Non-pigmented ciliary epithelial cell (primary cell): ENCODE data around the gene RAP1GAP.

Experiments
- DNase-seq: peaks from one replicate; pipeline ENCODE4 v3.0.0-alpha.2; 2010; ENCODE audit warnings: low read depth

RAP1GAP gene

DNA sequence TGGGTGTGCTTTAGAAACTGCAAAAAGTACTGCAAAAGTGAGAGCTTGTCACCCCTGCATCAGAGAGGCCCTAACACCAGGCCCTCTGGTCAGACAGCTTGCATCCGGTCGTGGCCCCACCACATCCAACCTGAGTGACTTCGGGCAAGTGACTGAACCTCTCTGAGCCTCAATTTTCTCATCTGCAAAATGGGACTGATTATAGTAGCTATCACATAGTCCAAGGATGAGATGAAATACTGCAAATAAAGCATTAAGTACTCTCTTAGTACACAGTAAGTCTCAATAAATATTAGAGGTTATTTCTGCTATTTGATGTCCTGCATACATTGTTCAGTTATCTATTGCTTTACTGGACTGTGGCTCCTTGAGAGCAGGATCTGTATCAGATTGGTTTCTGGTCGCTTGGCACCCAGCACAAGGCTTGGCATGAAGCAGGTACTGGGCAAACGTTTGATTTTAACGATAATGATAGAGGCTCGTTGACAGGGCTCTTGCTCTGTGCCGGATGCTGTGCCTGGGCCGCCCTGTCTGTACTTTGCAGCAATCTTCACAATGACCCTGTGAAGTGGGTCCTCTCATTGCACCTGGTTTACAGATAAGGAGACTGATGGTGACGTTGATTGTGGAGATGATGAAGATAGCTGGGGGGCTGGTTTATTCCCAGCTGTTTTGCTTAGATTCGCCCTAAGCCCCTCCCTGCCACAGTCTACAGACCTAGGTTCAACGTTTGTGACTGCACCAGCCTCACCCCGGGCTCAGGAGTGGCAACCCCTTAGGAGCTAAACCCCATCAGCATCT, 43.6 kb downstream of the RAP1GAP start:
- DNase-seq: no peak

DNA sequence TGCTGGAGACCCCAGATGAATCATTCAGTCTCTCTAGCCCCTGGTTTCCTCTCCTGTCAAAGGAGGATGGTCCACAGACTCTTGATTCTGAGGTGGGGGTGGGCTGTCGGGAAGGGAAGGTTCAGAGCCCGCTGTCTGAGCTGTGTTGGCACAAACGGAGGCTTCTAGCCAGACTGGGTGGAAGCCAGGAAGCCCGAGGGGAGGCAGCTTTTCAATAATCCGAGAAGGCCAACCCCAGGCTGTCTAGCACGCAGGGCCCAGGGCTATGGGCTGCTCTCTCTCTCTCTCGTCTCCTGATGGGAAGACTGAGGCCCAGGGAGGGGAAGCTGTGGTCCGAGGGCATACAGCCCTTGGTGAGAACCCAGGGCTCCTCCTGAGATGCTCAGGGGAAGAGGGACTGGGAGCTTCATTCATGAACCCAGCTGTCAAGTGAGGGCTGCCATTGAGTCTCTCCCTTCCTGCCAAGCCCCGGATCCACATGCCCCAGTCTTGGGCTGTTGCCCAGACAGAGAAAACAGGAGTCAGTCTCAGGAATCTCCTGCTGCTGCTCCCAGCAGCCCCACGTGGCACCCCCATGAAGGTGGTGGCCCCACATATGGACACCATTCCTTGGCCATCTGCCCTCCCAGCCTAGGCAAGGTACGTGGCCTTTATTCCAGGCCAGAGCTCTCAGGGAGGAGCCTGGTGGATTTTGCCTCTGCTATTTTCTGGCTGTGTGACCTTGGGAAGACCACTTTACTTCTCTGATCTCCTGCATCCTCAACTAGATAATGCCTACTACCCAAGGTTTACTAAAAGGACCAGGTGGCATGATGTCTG, 44.4 kb downstream of the RAP1GAP start:
- DNase-seq: no peak

DNA sequence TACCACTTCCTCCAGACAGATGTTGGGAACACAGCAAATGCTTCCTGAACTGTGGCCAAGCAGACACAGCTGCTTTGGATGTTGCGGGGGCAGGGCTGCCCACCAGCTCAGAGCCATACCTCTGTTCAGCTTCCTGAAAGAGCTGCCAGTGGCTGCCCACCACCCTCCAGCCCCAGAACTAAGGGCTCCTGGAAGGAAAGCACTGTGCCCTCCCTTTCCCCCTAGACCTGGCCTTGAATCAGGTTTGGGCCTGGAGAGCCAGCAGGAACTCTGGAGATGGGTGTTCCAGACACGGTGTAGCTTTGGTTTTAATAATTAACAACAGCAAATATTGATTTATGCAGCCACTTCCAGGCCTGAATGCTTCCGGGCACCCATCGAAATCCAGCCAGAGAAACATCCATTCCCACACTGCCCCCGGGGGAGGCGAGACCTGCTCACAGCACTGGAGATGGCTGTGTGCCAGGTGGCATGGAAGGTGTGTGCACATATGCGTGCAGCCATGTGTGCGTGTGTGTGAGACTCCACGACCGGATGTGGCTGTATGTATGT, 45.7 kb downstream of the RAP1GAP start:
- no peak for DNase-seq

DNA sequence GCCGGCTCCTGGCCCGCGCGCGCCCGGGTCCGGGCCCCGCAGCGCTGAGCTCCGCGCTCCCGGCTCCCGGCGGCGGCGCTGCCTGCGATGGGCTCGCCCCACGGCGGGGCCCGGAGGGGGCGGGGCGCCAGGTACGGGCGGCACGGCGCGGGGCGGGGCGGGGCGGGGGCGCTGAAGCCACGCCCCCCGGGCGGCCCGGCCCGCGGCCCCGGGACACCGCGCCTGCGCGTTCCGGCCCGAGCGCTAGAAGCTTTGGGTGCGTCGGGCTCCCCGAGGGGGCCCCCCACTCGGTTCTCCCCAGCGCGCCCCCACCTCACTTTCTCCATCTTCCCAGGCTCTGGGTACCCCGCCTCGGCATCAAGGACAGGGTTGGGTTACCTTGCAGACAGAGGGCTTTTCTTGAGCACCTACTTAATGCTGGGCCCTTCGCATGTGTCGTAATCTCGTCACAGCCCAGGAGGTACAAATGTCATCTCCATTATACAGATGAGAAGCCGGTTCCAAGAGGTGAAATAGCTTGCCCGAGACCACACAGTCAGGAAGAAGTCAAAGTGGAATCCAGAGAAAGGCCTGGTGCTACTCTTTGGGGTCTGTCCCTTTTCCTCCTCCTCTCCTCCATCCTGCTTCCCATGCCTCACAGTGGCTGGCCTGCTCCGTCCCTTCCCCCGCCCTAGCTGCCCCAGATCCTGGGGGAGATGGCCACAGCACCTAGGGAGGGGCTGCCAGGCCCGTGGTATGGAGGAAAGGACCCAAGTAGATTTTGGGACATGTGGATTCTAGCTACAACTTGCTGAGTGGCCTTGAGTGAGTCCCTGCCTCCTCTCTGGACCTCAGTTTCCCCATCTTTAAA, 46.5 kb downstream of the RAP1GAP start:
- DNase-seq: no peak

DNA sequence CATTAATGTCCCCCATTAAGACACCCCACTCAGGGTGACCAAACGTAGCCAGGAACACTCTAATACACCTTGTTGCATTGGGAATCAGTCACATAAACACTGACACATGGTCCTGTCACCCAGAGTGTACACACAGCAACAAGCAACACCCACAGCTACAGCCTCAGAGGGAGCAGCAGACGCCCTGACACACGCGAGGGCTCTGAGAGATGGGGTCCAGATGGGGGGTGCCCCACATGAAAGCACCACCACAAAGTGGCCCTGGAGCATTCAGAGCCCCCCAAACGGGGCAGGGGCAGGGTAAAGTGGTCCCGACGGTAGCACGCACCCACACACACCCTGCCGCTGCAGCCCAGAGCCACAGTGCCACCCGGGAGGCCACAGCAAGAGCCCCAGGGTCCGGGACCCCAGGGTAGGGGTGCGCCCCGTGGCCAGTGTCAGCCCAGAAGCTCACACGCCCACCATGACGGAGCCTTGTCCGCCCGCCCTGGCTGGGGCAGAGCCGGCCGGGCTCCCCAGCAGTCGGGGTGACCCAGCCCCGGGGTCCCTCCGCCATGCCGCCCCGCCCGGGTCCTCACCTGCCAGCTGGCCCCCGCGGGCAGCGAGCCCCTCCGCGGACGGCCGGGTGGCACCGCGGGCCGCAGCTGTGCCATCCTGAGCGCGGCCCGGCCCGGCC, 47.3 kb downstream of the RAP1GAP start:
- no peak for DNase-seq

DNA sequence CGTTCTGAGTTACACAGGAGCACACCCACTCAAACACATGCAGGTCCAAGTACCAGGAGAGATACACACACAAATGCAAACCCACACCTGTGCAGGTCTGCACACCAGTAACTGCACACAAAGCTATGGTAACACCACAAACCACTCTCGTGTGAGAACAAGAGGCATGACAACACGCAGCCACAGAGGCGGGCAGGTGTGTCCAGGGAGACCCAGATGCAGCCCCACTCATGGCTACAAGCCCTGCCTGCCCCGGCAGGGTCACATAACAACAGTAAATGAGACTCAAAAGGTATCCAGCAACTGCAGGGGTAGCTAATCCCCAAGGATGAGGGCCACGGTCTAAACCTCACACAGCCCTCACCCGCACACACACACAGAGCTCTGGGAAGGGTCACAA, 48.1 kb downstream of the RAP1GAP start:
- no peak for DNase-seq

DNA sequence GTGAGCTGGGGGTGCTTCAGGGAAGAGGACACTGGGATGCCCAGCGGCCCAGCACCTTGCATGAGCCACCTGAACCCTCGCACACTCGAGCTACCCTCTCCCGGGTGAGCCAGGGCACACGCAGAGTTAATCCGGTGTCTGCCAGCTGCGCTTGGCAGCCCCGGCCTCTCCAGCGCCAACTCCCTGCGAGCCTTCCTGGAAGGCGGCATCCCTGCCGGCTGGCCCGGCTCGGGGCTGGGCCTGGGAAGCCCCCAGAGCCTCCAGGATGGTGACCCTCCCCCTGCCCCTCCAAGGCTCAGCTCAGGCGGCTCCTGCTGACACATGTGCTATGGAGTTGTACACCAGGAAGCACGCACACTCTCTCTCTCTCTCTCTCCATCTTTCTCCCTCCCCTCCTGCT, 48.7 kb downstream of the RAP1GAP start:
- no peak for DNase-seq

DNA sequence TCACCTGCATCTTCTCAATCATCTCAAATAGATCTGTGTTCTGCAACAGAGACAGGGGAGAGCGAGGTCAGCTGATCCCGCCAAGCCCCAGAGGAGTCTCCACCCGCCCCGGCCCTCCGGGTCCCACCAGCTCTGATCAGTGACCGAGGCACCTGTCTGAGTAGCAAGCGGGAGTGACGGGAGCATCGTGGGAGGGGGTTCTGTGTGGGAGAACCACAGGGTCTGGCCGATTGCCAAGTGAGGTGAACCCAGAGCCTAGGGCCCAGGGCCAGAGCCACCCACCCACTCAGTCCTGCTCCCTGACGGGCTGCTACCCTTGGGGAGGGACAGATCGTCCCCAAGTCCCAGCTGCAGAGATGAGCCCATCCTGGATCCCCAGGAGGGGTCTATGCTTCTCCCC, 49.1 kb downstream of the RAP1GAP start:
- DNase-seq: no peak

DNA sequence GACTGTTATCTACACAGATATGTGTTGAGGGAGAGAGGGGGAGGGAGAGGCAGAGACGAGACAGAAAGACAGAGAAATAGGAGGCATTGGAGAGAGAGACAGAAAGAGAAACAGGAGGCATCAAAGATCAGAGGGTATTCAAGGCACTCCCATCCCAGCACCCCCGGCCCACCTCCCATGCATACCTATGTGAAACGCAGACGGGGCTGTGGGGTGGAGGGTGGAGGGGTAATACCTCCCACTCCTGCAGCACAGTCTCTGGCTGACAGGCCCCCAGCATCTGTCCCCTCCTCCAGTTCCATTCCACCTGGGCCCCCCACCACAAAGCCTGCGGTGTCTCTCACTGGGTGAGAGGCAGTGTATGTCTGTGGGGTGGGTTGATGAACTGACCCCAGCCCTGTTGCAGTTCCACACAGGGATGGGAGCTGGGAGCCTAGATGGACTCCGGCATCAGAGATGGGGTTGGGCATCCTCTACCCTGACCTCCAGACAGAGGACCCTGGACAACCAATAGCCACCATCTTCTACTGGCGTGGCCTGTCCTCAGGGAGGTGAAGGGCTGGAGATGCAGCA, 49.7 kb downstream of the RAP1GAP start:
- no peak for DNase-seq

DNA sequence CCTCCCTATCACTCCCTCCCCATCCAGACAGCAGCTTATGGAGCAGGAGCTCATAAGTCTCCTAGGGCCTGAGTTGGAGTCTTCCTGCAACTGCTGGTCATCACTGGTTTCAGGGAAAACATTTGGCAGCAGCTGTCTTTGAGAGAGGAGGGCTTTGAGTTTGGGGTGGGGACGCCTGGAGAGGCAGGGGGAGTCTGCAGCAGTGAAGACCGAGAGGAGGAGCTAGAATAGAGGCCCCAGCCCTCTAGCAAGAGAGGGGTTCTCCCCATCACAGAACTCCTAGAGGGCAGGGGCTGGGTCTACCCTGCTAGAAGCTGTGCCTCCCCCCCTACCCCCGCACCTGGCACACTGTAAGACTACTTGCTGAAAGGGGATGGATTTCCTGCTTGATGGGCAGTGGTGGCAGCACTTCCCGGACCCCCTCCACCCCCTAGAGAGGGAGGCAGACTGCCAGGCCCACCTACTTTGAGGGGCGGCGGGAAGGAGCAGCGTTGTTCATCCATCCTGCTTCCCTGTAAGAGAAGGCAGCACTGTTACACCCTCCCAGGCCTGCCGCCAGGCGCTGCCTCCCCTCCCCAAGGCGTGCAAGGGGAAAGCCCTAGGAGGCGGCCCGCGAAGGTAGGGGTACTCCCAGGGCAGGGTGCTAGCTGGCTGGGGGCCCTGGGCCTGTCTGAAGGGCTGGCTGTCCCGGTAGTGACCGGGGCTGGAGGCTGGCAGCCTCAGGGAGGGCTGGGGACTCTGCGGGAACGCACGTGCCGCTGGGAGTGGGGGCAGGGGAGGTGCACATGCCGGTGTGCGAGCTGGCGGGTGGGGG, 50.4 kb downstream of the RAP1GAP start:
- no peak for DNase-seq

DNA sequence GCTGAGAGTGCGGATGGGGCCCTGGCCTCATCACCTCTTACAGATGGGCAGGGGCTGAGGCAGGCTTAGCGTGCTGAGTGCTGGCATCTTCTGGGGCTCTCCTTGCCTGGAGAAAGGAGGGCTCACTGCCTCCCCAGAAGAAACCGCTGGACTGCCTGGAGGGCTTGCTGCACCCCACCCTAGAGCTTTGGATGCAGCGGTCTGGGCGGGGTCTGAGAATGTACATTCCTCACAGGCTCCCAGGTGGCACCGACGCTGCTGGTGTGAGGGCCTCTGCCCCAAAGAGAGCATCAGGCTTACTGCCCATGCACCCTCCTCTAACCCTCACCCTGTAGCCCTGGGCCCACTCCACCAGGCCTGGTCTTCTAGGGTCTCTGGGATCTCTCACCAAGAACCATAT, 51.1 kb downstream of the RAP1GAP start:
- DNase-seq: no peak

DNA sequence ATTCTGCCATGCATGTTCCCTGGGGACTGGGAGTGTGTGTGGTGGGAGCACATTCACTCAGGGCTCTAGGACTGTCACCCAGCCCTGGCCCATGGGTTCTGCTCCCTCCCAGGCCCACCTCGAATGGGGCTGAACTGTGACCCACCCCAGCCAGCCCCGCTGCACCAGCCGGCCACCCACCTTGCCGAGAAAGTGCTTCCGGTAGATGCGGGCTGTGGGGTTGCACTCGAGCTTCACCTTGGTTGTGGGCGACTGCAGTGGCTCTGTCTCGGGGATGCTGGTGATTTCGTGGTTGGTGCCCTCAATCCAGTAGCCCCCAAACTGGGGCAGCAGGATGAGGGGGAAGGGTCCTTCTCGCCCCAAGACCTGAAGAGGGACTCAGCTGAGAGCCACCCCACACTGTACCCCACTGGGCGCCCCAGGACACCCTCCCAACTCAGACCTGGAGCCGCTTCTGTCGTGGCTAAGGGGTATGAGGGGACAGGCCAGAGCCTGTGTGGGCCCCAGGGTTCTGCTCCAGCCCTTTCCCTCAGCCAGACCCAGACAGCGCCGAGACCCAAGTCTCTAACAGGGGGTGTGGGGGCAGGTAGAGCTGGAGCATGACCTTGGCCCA, 51.9 kb downstream of the RAP1GAP start:
- no peak for DNase-seq

DNA sequence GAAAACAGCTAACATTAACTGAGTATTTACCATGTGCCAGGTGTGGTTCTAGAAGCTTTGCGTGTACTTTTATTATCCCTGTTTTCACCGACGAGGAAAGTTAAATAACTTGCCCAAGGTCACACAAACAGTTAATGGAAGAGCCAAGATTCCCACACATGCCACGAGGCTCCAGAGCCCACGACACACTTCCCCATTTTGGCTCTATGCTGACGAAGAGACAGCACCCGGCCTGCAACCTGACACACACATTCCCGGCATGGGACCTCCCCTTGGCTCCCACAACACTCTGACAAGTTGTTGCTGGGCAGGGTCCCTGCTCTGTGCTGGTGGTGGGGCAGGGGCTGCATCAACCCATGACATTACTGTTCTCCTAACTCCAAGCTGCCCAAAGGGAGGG, 52.8 kb downstream of the RAP1GAP start:
- DNase-seq: no peak

DNA sequence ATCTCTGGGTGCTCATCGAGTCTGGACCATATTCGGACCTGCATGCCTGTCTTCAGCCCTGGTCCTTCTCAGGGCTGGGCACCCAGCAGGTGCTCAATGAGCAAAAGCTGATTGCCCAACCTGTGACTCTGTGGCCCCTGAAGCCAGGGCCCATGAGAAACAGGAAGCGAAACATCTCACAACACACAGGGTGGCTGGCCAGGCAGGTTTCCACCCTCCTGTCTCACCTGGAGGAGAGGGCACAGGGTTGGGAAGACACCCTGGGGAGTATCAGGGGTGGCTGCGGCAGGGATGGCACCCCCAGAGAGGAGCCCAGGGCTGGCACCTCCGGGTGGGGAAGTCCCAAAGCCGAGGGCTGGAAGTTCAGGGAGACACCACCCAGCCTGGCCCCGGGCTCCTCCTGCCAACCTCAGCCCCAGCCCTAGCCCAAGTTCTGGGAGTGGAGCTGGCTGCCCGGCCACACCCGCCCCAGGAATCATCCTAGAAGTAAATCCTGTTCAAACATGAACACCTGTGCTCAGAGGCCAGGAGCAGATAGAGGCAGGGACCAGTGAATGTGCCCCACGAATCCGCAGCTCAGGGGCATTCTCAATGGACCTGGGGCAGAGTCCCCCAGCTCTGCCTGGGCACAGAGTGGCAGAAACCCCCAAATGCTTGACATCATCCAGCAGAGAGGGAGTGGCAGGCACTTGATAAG, 54.6 kb downstream of the RAP1GAP start:
- DNase-seq: no peak

DNA sequence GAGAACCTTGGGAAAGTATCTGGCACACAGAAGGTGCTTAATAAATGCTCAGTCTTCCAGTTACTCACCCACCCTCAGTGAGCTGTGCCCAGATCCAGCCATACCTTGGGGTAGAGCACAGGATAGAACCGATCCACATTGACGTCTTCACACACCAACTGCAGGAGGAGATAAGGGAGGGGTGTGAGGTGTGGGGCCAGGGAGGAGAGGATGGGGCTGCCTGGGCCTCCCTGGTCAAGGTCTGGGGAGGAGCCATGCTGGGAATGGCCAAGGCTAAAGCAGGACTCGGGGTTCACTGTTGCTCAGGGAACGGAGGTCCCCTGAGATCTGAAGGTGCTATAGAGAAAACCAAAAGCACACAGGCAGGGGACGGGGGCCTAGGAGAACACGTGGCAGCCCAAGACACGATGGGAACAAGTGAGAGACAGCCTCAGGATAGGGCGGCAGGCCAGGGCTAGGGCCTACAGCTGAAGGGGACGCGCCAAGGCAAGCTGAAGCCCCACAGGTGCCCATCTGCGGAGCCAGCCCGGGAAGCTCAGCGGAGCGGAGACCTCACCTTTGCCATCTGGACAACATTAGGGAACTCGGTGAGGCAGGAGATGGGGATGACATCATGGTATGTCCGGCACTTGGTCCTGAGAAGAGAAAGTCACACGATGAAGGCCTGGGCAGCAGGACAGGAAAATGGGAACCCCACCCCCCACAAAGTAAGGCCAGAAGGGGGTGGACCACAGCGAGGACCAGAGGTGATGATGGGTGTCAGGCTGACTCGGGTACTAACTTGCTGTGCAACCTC, 55.9 kb downstream of the RAP1GAP start:
- DNase-seq: no peak

DNA sequence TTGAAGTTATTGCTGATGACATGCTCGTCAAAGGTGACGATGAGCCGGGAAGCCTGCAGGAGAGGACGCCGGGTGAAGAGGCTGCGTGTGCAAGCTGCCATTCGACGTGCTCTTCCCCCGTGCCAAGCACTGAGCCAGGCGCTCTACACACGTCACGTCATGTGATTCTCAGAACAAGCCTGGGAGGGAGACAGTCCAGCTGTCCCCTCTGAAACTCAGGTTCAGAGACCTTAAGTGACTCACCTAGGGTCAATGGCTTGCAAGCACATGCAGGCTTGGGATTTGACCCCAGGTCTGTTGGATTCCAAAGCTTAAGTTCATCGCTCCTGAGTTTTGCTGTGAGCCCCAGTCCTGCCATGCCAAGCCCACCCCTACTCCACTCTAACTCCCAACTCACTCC, 57.1 kb downstream of the RAP1GAP start:
- no peak for DNase-seq

DNA sequence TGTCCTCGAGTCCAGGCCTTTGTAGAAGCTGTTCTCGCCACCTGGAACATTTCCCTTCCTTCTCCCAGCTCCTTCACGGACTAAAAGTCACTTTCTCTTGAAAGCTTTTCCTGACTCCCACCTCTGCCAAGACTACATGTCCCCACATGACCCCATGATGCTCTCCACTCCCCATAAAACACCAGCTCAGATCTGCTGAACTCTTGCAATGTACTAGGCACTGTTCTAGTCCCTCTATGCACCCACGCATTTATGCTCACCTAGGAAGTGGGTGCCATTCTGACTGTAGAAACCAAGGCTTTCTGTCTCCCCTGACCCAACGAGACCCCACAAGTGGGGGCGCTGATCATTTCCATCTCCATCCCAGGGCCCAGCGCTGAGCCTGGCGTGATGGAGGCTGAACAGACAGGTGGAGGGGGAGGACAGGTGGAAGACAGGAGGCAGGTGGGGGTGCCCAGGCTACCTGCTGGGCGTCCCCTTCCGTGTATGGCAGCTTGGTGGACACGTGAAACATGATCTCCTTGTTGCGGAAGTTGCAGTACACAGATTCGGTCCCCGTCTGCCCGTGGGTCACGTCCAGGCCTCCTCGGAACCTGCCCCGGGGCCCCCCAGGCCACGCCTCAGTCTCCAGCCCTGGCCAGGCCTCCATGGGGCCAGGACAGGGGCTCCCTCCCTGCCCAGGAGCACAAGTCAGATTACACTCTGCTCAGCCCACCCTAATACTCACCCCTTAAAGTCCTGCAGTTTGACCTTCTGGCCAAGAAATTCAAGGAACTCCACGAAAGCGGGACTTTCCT, 58.0 kb downstream of the RAP1GAP start:
- DNase-seq: no peak

DNA sequence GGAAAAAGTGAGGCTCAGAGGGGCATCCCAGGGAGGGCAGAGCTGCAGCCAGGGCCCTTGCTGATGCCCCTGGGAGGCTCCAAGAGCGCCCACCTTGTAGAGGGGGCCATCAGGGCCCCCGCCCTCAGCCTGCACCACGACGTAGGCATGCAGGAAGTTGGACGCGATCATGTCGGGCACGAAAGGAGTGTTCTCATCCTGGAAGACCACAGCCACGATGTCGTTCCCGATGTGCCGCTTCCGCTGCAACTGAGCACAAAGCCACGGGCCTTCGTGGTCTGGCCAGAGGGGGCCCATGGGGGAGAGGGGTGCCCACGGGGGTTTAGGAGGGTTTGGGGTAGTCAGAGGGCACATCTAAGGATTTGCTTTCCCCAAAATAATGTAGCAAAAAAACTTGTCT, 59.1 kb downstream of the RAP1GAP start:
- no peak for DNase-seq
